ENCODE results near the gene TCP11L1. TPM values are rescaled to one million over a fixed set of nuclear protein-coding genes. Genes with fewer than 3 reads are reported as not detected.
A peak's percentile ranks its signal among the peaks of the same experiment; 100 is the strongest.

The TCP11L1 gene
- total and polyA plus RNA-seq, 4 donors: 3.1 to 19.8 (median 8.5) TPM

GRCh38 chr11:33055375-33055774 is 16.0 kb downstream of the TCP11L1 start:
- no peak overlapping the region for H3K27ac ChIP-seq (ENCODE audit: low read depth in 1 of 2, low read length in 1 of 2)
- TF ChIP-seq, protein P1, sequence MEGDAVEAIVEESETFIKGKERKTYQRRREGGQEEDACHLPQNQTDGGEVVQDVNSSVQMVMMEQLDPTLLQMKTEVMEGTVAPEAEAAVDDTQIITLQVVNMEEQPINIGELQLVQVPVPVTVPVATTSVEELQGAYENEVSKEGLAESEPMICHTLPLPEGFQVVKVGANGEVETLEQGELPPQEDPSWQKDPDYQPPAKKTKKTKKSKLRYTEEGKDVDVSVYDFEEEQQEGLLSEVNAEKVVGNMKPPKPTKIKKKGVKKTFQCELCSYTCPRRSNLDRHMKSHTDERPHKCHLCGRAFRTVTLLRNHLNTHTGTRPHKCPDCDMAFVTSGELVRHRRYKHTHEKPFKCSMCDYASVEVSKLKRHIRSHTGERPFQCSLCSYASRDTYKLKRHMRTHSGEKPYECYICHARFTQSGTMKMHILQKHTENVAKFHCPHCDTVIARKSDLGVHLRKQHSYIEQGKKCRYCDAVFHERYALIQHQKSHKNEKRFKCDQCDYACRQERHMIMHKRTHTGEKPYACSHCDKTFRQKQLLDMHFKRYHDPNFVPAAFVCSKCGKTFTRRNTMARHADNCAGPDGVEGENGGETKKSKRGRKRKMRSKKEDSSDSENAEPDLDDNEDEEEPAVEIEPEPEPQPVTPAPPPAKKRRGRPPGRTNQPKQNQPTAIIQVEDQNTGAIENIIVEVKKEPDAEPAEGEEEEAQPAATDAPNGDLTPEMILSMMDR (IDR thresholded peaks at IDR 0.05; ENCODE audit: control extremely low read depth, extremely low read depth): no peak
- no peaks in the 10 kb centered on the region for H3K9me3 ChIP-seq (ENCODE audit: control insufficient read depth in 4 of 4, insufficient read depth in 3 of 4, low read length in 3 of 4)
- H3K9ac ChIP-seq (ENCODE audit: insufficient read depth in 1 of 2, low read length in 2 of 2): no peak overlapping the region
- H3K4me1 ChIP-seq (ENCODE audit: control insufficient read depth in 5 of 5, insufficient read depth in 5 of 5, low read length in 5 of 5): no peaks in the 10 kb centered on the region
- H3K36me3 ChIP-seq (ENCODE audit: control insufficient read depth in 4 of 4, insufficient read depth in 4 of 4, low read length in 4 of 4): peaks cover 5 to 20% (median 11%) of the 10 kb centered on the region in 4 donors
- ATAC-seq (ENCODE audit: insufficient read depth, low FRiP score) (no peak), DNase-seq (no peak)
- H3K27me3 ChIP-seq (ENCODE audit: control insufficient read depth in 3 of 3, insufficient read depth in 3 of 3, low read length in 2 of 3): no peaks in the 10 kb centered on the region
- no peak overlapping the region for H3K4me3 ChIP-seq

DNA sequence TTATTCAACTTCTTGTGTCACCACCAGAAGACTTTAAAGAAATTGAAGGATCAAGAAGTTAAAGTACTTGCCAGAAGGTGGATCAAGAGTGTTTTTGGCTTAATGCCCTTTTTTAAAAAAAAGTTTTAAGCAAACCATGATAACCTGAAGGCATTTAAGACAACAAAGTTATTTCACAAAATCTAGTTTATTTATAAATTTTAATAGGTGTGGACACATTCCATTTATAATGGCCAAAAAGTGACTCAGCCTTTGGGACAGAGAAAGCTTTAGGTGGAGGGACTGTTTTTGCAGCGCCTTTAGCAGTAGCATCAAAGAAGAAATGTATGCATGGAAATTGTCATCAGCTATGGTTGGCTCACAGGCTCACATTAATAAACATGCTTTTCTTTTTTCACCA is 17.9 kb downstream of the TCP11L1 start:
- ATAC-seq (ENCODE audit: insufficient read depth, low FRiP score) (no peak), DNase-seq (peak in 1 of 3 donors; percentile 15)
- TF ChIP-seq, protein P1 (IDR thresholded peaks at IDR 0.05; ENCODE audit: control extremely low read depth, extremely low read depth): no peak
- H3K9ac ChIP-seq (ENCODE audit: insufficient read depth in 1 of 2, low read length in 2 of 2): no peak overlapping the region
- H3K4me3 ChIP-seq: no peak overlapping the region
- no peak overlapping the region for H3K27ac ChIP-seq (ENCODE audit: low read depth in 1 of 2, low read length in 1 of 2)
- H3K9me3 ChIP-seq (ENCODE audit: control insufficient read depth in 4 of 4, insufficient read depth in 3 of 4, low read length in 3 of 4): no peaks in the 10 kb centered on the region
- H3K36me3 ChIP-seq (ENCODE audit: control insufficient read depth in 4 of 4, insufficient read depth in 4 of 4, low read length in 4 of 4): peaks cover 7 to 25% (median 21%) of the 10 kb centered on the region in 4 donors
- H3K4me1 ChIP-seq (ENCODE audit: control insufficient read depth in 5 of 5, insufficient read depth in 5 of 5, low read length in 5 of 5): no peaks in the 10 kb centered on the region
- no peaks in the 10 kb centered on the region for H3K27me3 ChIP-seq (ENCODE audit: control insufficient read depth in 3 of 3, insufficient read depth in 3 of 3, low read length in 2 of 3)
- 90 to 98% methylated on average over 1 of the region's 1 CpG for WGBS, 2 donors

DNA sequence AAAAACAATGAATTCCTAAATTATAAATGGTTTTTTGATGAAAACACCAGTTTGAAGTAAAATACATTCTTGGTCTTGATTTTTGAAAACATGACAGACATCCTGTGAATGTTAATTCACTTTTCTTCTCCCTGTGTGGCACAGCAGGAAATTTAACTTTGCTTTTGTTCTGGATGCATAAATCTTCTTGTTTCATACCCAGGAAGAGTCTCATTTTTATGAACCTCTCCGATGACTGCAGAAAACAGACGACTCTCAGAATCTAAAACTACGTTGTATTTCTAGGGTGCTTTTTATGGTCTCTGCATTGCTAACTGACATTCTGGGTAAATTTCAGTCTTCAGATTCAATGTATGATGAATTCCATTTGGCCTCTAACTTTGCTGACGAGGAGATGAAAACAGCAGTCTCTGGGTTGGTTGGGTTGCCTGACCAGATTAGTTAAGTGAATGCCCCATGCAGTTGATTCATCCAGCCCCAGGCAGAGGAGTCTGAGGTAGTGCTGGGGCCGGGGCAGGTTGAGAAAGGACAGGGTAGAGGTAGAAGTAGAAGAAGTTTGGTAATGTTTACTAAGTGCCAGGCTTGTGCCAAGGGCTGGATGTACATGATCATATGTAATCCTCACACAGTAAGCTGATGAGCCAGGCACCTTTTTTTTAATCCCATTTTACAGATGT is 20.1 kb downstream of the TCP11L1 start:
- H3K36me3 ChIP-seq (ENCODE audit: control insufficient read depth in 4 of 4, insufficient read depth in 4 of 4, low read length in 4 of 4): peaks cover 17 to 32% (median 22%) of the 10 kb centered on the region in 4 donors
- no peak overlapping the region for H3K4me3 ChIP-seq
- WGBS, 2 donors: 91 to 93% methylated on average over 5 of the region's 5 CpGs
- H3K27ac ChIP-seq (ENCODE audit: low read depth in 1 of 2, low read length in 1 of 2): no peak overlapping the region
- ATAC-seq (ENCODE audit: insufficient read depth, low FRiP score) (no peak), DNase-seq (no peak)
- TF ChIP-seq, protein P1 (IDR thresholded peaks at IDR 0.05; ENCODE audit: control extremely low read depth, extremely low read depth): no peak
- H3K4me1 ChIP-seq (ENCODE audit: control insufficient read depth in 5 of 5, insufficient read depth in 5 of 5, low read length in 5 of 5): no peaks in the 10 kb centered on the region
- H3K27me3 ChIP-seq (ENCODE audit: control insufficient read depth in 3 of 3, insufficient read depth in 3 of 3, low read length in 2 of 3): no peaks in the 10 kb centered on the region
- H3K9ac ChIP-seq (ENCODE audit: insufficient read depth in 1 of 2, low read length in 2 of 2): no peak overlapping the region
- no peaks in the 10 kb centered on the region for H3K9me3 ChIP-seq (ENCODE audit: control insufficient read depth in 4 of 4, insufficient read depth in 3 of 4, low read length in 3 of 4)

- H3K4me3 ChIP-seq: no peak overlapping the region
- WGBS, 2 donors: 89 to 98% methylated on average over 3 of the region's 3 CpGs
- H3K9ac ChIP-seq (ENCODE audit: insufficient read depth in 1 of 2, low read length in 2 of 2): no peak overlapping the region
- H3K36me3 ChIP-seq (ENCODE audit: control insufficient read depth in 4 of 4, insufficient read depth in 4 of 4, low read length in 4 of 4): peaks cover 16 to 28% (median 22%) of the 10 kb centered on the region in 4 donors
- no peaks in the 10 kb centered on the region for H3K27me3 ChIP-seq (ENCODE audit: control insufficient read depth in 3 of 3, insufficient read depth in 3 of 3, low read length in 2 of 3)
- no peak for ATAC-seq (ENCODE audit: insufficient read depth, low FRiP score)
- H3K27ac ChIP-seq (ENCODE audit: low read depth in 1 of 2, low read length in 1 of 2): no peak overlapping the region
- H3K4me1 ChIP-seq (ENCODE audit: control insufficient read depth in 5 of 5, insufficient read depth in 5 of 5, low read length in 5 of 5): no peaks in the 10 kb centered on the region
- no peak for DNase-seq
- TF ChIP-seq, protein P1 (IDR thresholded peaks at IDR 0.05; ENCODE audit: control extremely low read depth, extremely low read depth): no peak
- H3K9me3 ChIP-seq (ENCODE audit: control insufficient read depth in 4 of 4, insufficient read depth in 3 of 4, low read length in 3 of 4): no peaks in the 10 kb centered on the region
These were observed 20.9 kb downstream of the TCP11L1 start for GRCh38 chr11:33060271-33060670.
